NCI-H2227 (cell line): ENCODE results near the gene TMEM260.
"Not testable (repeated sequence)": the region's sequence is repeated elsewhere in the genome, so short reads cannot be mapped to it uniquely, and the experiment has no call there.

Experiments
- DNase-seq: peaks from one replicate; lab custom pipeline; 2025; ENCODE audit not compliant: unreplicated experiment; lab: John Stamatoyannopoulos, UW

Gene TMEM260

DNA sequence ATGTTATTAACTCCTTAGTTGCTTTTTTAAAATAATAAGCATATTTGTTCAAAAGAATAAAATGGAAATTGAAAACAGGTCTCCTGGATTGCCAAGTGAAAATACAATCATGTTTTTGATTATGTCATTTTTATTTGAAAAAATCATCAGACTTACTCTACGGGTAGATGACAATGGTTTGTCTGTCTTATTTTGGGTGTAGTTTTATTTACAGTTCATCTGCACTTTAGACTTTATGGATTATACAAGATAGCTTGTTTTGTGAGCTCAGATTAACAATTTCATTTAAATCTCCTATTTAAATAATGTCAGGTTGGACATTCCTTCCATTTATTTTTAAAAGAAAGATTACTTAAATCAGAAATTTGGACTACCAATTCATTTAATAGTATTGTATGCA is 14.8 kb downstream of the TMEM260 start:
- no peak for DNase-seq

DNA sequence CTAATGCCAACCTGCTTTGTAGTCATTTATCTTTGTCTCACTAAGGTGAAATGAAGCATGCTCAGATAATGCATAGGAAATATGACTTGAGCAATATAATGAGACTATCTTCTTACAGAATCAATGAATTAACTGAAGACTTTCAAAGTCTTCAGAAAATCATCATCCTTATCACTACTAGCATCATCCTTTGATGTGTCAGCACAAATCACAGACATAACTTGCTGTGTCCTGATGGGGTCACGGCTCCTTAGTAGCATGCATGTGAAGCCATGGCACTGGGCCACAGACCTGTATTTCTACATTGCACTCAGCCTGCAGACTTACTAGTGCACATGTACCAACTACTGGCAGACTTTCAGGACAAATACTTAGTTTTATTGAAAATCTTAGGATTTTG is 18.9 kb downstream of the TMEM260 start:
- DNase-seq, result no peak

DNA sequence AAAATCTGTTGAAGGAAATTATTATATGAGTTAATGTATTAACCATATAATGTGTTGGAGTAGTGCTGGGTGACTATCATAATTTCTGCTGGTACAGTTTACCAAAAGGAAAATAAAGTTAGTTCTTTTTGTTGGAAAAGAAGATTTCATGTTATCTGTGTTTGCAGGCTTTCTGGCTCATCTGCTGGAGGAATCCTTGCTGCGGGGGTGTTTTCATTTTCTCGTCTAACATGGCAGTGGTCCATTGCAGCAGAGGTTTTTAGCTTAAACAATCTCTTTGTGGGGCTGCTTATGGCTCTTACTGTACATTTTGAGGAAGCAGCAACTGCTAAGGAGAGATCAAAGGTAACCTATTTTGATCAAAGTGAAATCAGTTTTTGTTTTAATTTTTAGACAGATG is 24.1 kb downstream of the TMEM260 start:
- DNase-seq, result no peak

DNA sequence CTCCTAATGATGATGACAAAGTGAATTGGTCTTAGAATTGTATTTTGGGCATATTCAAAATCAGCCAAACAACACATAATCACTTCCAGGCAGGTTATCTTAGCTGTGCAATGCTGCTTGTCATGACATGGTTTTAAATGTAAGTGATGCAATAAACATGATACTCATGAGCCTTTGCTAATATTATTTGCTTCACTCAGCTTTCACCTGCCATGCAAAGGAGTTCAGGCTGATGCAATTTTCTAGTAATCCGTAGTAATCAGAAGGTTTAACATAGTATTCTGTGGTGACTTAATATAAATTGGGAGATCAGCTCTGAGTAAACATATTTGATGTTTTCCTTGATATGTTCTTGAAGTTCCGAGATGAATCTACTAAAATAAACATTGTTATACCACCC is 29.1 kb downstream of the TMEM260 start:
- no peak for DNase-seq

DNA sequence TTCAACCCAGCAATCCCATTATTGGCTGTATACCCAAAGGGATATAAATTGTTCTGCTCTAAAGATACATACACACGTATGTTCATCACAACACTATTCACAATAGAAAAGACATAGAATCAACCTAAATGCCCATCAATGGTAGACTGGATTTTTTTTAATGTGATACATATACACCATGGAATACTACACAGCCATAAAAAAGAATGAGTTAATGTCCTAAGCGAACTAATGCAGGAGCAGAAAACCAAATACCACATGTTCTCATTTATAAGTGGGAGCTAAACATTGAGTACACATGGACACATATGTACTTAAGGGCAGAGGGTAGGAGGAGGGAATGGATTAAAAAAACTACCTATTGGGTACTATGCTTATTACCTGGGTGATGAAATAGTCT is 32.1 kb downstream of the TMEM260 start:
- DNase-seq, result not testable (repeated sequence)

- no peak for DNase-seq
These were observed 37.5 kb downstream of the TMEM260 start for GRCh38 chr14:56617084-56617483.

- no peak for DNase-seq
These were observed 51.1 kb downstream of the TMEM260 start for GRCh38 chr14:56630707-56631106.

DNA sequence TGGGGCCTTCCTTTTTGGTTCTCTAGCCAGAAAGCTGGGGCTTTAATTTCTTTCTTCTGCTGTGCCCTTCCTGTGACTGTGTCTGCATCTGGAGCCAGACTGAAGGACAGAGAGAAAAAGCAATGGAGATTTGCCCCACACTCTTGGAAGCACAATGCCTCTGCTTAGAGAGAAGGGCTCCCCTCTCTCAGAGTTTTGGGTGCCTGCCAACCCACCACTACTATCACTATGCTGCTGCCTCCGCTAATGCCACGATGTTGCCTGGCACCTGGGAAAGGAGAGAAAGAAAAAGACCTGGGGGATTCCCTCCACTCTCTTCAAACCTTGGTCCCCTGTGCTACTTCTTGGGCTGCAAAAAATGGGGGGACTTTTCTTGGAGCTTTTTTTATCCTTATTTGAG is 52.6 kb downstream of the TMEM260 start:
- no peak for DNase-seq

DNA sequence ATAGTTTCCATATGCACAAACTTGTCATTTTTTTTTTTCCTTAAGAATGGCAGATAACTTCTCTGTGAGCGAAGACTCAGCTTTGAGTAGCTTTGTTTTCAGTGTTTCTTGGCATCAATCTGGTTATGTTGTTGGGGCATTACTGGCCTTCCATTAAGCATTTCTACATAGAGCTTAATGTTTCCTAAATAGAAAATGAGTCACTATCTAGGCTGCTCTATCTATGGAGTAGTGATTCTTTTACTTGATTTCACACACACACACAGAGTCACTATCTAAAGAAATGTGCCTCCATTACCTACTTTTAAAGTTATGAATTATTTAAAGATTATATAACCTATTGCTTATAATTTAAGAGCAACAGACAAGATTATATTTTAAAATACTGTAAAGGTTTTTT is 53.9 kb downstream of the TMEM260 start:
- DNase-seq, result no peak

GRCh38 chr14:56635041-56635440 is 55.4 kb downstream of the TMEM260 start:
- DNase-seq, result no peak

- no peak for DNase-seq
These were observed 67.9 kb downstream of the TMEM260 start for GRCh38 chr14:56647493-56647892.

GRCh38 chr14:56648508-56649301 is 69.1 kb downstream of the TMEM260 start:
- DNase-seq, result peak; percentile 15

- no peak for DNase-seq
These were observed 69.8 kb downstream of the TMEM260 start for GRCh38 chr14:56649382-56649781.

GRCh38 chr14:56650048-56650447 is 70.5 kb downstream of the TMEM260 start:
- DNase-seq, result no peak

DNA sequence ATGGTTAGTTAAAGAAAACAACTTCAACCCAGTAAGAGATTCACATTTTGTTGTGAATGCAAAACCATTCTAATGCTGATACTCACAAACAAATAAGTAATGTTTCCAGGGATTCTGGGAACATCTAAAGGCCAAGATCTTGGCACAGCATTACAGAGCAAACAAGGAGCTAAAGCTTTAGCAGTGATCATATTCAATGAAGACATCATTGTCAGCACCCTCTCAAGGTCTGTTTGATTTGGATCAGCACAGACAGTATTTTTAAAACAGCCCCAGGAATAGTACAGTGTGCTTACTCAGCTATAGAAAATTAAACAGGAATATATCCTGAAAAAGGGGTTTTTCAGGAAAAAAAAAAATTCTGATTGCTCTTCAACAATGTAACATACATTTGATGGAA is 71.4 kb downstream of the TMEM260 start:
- no peak for DNase-seq

DNA sequence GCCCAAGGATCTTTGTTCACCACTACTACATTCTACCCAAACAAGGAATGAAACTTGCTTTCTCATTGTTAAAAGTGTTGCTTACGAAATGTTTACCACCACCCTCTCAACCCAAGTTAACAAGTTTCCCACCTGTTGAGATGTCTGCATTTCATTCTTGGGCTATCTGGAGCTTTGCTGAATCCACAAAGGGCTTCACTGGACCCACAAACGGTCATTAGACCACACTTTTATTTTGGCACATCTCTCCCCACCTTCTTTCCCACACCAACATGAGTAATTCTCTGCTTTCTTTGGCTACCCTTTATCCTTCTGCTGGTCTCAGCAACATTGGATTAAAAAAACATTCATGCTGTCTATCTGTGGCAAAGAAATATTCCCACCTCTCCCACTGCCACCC is 78.0 kb downstream of the TMEM260 start:
- no peak for DNase-seq

GRCh38 chr14:56659378-56659777 is 79.8 kb downstream of the TMEM260 start:
- no peak for DNase-seq

GRCh38 chr14:56659964-56660551 is 80.5 kb downstream of the TMEM260 start:
- peak; percentile 62 for DNase-seq

GRCh38 chr14:56660677-56661389 is 81.2 kb downstream of the TMEM260 start:
- DNase-seq, result no peak

DNA sequence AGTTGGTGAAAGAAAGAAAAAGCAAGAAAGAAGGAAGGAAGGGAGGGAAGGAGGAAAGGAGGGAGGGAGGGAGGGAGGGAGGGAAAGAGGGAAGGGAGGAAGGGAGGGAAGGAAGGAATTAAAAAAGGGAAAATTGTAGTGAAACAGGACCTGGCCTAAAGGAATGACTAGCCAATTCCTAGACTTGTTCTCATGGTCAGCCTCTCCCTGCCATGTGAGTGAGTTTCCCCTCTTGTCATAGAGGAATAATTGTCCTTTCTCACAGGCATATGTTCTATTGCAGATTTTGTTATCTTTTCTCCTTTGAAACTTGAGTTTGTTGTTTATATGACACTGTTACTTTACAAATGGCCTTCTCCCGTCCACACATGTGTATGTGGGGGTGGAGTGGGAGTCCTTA is 81.9 kb downstream of the TMEM260 start:
- no peak for DNase-seq

GRCh38 chr14:56664811-56665421 is 85.3 kb downstream of the TMEM260 start:
- no peak for DNase-seq

DNA sequence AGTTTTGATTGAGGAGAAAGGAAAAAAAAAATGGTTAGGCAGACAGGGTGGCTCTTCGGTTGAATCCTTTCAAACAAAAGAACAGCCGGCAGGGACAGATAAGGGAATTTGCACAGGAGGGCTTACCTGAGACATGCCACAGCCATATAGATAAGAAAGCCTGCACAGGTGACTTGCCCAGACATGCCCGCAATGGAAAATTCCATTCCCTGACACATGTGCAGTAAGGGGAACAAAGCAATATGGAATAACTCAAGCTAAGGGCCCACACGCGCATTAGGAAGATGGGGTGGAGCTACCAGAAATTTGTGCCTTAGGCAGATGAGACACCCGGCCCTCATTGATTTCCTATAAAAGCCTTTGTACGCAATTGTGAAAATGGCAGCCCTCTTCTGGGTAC is 86.7 kb downstream of the TMEM260 start:
- no peak for DNase-seq
